ENCODE data around the gene AADAT.

GRCh38 chr4:170127758-170128157, 38.0 kb upstream of the AADAT start:
- no peak for TF ChIP-seq CTCF (IDR thresholded peaks at IDR 0.05; ENCODE audit: low read depth, low read length)
- no peak for TF ChIP-seq EZH2phosphoT487 (IDR thresholded peaks at IDR 0.05; ENCODE audit: low read depth)
